ENCODE measurements around the gene KPNA1.

KPNA1 gene

GRCh38 chr3:122553171-122553570, 38.4 kb upstream of the KPNA1 start:
- no peak overlapping the region for H3K27ac ChIP-seq (ENCODE audit: low read depth, low read length)
- no peaks in the 10 kb centered on the region for H3K9me3 ChIP-seq (ENCODE audit: control insufficient read depth in 1 of 2, low read length in 2 of 2)
- H3K27me3 ChIP-seq (ENCODE audit: control insufficient read depth in 1 of 2, insufficient read depth in 2 of 2, low read length in 2 of 2) = no peaks in the 10 kb centered on the region
- H3K9ac ChIP-seq (ENCODE audit: low read depth in 1 of 2, low read length in 2 of 2) = no peak overlapping the region
- H3K4me3 ChIP-seq (ENCODE audit: low read depth in 1 of 2, low read length in 2 of 2) = no peak overlapping the region
- peaks cover 50 to 84% of the 10 kb centered on the region in 2 donors for H3K36me3 ChIP-seq (ENCODE audit: control insufficient read depth in 1 of 2, insufficient read depth in 2 of 2, low read length in 2 of 2)
- no peaks in the 10 kb centered on the region for H3K4me1 ChIP-seq (ENCODE audit: control insufficient read depth in 1 of 2, insufficient read depth in 2 of 2, low read length in 2 of 2)

- Histone ChIP-seq H3K4me3 (ENCODE audit: low read depth in 1 of 2, low read length in 2 of 2) (no peak overlapping the region), H3K36me3 (ENCODE audit: control insufficient read depth in 1 of 2, insufficient read depth in 2 of 2, low read length in 2 of 2) (peaks cover 36 to 83% of the 10 kb centered on the region in 2 donors), H3K9me3 (ENCODE audit: control insufficient read depth in 1 of 2, low read length in 2 of 2) (no peaks in the 10 kb centered on the region), H3K27me3 (ENCODE audit: control insufficient read depth in 1 of 2, insufficient read depth in 2 of 2, low read length in 2 of 2) (no peaks in the 10 kb centered on the region), H3K9ac (ENCODE audit: low read depth in 1 of 2, low read length in 2 of 2) (no peak overlapping the region), H3K4me1 (ENCODE audit: control insufficient read depth in 1 of 2, insufficient read depth in 2 of 2, low read length in 2 of 2) (no peaks in the 10 kb centered on the region), H3K27ac (ENCODE audit: low read depth, low read length) (no peak overlapping the region)
Measured at GRCh38 chr3:122548619-122549018, 33.9 kb upstream of the KPNA1 start.

- H3K36me3 ChIP-seq (ENCODE audit: control insufficient read depth in 1 of 2, insufficient read depth in 2 of 2, low read length in 2 of 2) = peaks cover 31 to 79% of the 10 kb centered on the region in 2 donors
- H3K27ac ChIP-seq (ENCODE audit: low read depth, low read length) = no peak overlapping the region
- H3K4me1 ChIP-seq (ENCODE audit: control insufficient read depth in 1 of 2, insufficient read depth in 2 of 2, low read length in 2 of 2) = no peaks in the 10 kb centered on the region
- no peaks in the 10 kb centered on the region for H3K9me3 ChIP-seq (ENCODE audit: control insufficient read depth in 1 of 2, low read length in 2 of 2)
- H3K9ac ChIP-seq (ENCODE audit: low read depth in 1 of 2, low read length in 2 of 2) = no peak overlapping the region
- H3K4me3 ChIP-seq (ENCODE audit: low read depth in 1 of 2, low read length in 2 of 2) = no peak overlapping the region
- H3K27me3 ChIP-seq (ENCODE audit: control insufficient read depth in 1 of 2, insufficient read depth in 2 of 2, low read length in 2 of 2) = no peaks in the 10 kb centered on the region
Measured at GRCh38 chr3:122548076-122548475, 33.3 kb upstream of the KPNA1 start.

- Histone ChIP-seq H3K9me3 (ENCODE audit: control insufficient read depth in 1 of 2, low read length in 2 of 2) (no peaks in the 10 kb centered on the region), H3K36me3 (ENCODE audit: control insufficient read depth in 1 of 2, insufficient read depth in 2 of 2, low read length in 2 of 2) (peaks cover 22 to 66% of the 10 kb centered on the region in 2 donors)
Measured at GRCh38 chr3:122546151-122546550, 31.4 kb upstream of the KPNA1 start.

GRCh38 chr3:122538956-122539490, 24.3 kb upstream of the KPNA1 start:
- no peaks in the 10 kb centered on the region for H3K27me3 ChIP-seq (ENCODE audit: control insufficient read depth in 1 of 2, insufficient read depth in 2 of 2, low read length in 2 of 2)
- no peaks in the 10 kb centered on the region for H3K9me3 ChIP-seq (ENCODE audit: control insufficient read depth in 1 of 2, low read length in 2 of 2)
- H3K4me3 ChIP-seq (ENCODE audit: low read depth in 1 of 2, low read length in 2 of 2) = no peak overlapping the region
- H3K4me1 ChIP-seq (ENCODE audit: control insufficient read depth in 1 of 2, insufficient read depth in 2 of 2, low read length in 2 of 2) = no peaks in the 10 kb centered on the region
- H3K9ac ChIP-seq (ENCODE audit: low read depth in 1 of 2, low read length in 2 of 2) = no peak overlapping the region
- H3K27ac ChIP-seq (ENCODE audit: low read depth, low read length) = no peak overlapping the region
- peaks cover 28 to 58% of the 10 kb centered on the region in 2 donors for H3K36me3 ChIP-seq (ENCODE audit: control insufficient read depth in 1 of 2, insufficient read depth in 2 of 2, low read length in 2 of 2)

More at GRCh38 chr3:122546151-122546550, 31.4 kb upstream of the KPNA1 start:
- Histone ChIP-seq H3K27ac (ENCODE audit: low read depth, low read length) (no peak overlapping the region), H3K9ac (ENCODE audit: low read depth in 1 of 2, low read length in 2 of 2) (no peak overlapping the region), H3K4me1 (ENCODE audit: control insufficient read depth in 1 of 2, insufficient read depth in 2 of 2, low read length in 2 of 2) (no peaks in the 10 kb centered on the region), H3K27me3 (ENCODE audit: control insufficient read depth in 1 of 2, insufficient read depth in 2 of 2, low read length in 2 of 2) (no peaks in the 10 kb centered on the region), H3K4me3 (ENCODE audit: low read depth in 1 of 2, low read length in 2 of 2) (no peak overlapping the region)

- peaks cover 49 to 77% of the 10 kb centered on the region in 2 donors for H3K36me3 ChIP-seq (ENCODE audit: control insufficient read depth in 1 of 2, insufficient read depth in 2 of 2, low read length in 2 of 2)
- H3K9ac ChIP-seq (ENCODE audit: low read depth in 1 of 2, low read length in 2 of 2) = no peak overlapping the region
- H3K9me3 ChIP-seq (ENCODE audit: control insufficient read depth in 1 of 2, low read length in 2 of 2) = no peaks in the 10 kb centered on the region
- no peaks in the 10 kb centered on the region for H3K27me3 ChIP-seq (ENCODE audit: control insufficient read depth in 1 of 2, insufficient read depth in 2 of 2, low read length in 2 of 2)
- H3K4me3 ChIP-seq (ENCODE audit: low read depth in 1 of 2, low read length in 2 of 2) = no peak overlapping the region
- no peak overlapping the region for H3K27ac ChIP-seq (ENCODE audit: low read depth, low read length)
- no peaks in the 10 kb centered on the region for H3K4me1 ChIP-seq (ENCODE audit: control insufficient read depth in 1 of 2, insufficient read depth in 2 of 2, low read length in 2 of 2)
Measured at GRCh38 chr3:122536632-122537001, 21.9 kb upstream of the KPNA1 start.

- H3K27ac ChIP-seq (ENCODE audit: low read depth, low read length) = no peak overlapping the region
- H3K9ac ChIP-seq (ENCODE audit: low read depth in 1 of 2, low read length in 2 of 2) = no peak overlapping the region
- H3K4me3 ChIP-seq (ENCODE audit: low read depth in 1 of 2, low read length in 2 of 2) = no peak overlapping the region
- H3K36me3 ChIP-seq (ENCODE audit: control insufficient read depth in 1 of 2, insufficient read depth in 2 of 2, low read length in 2 of 2) = peaks cover 47 to 75% of the 10 kb centered on the region in 2 donors
- H3K4me1 ChIP-seq (ENCODE audit: control insufficient read depth in 1 of 2, insufficient read depth in 2 of 2, low read length in 2 of 2) = no peaks in the 10 kb centered on the region
- no peaks in the 10 kb centered on the region for H3K9me3 ChIP-seq (ENCODE audit: control insufficient read depth in 1 of 2, low read length in 2 of 2)
- no peaks in the 10 kb centered on the region for H3K27me3 ChIP-seq (ENCODE audit: control insufficient read depth in 1 of 2, insufficient read depth in 2 of 2, low read length in 2 of 2)
Measured at GRCh38 chr3:122535964-122536631, 21.4 kb upstream of the KPNA1 start.

- Histone ChIP-seq H3K27ac (ENCODE audit: low read depth, low read length) (no peak overlapping the region), H3K27me3 (ENCODE audit: control insufficient read depth in 1 of 2, insufficient read depth in 2 of 2, low read length in 2 of 2) (no peaks in the 10 kb centered on the region), H3K36me3 (ENCODE audit: control insufficient read depth in 1 of 2, insufficient read depth in 2 of 2, low read length in 2 of 2) (peaks cover 53 to 60% of the 10 kb centered on the region in 2 donors), H3K4me1 (ENCODE audit: control insufficient read depth in 1 of 2, insufficient read depth in 2 of 2, low read length in 2 of 2) (no peaks in the 10 kb centered on the region), H3K4me3 (ENCODE audit: low read depth in 1 of 2, low read length in 2 of 2) (no peak overlapping the region), H3K9ac (ENCODE audit: low read depth in 1 of 2, low read length in 2 of 2) (no peak overlapping the region), H3K9me3 (ENCODE audit: control insufficient read depth in 1 of 2, low read length in 2 of 2) (no peaks in the 10 kb centered on the region)
Measured at GRCh38 chr3:122533931-122534334, 19.2 kb upstream of the KPNA1 start.

- no peak overlapping the region for H3K4me3 ChIP-seq (ENCODE audit: low read depth in 1 of 2, low read length in 2 of 2)
- no peaks in the 10 kb centered on the region for H3K4me1 ChIP-seq (ENCODE audit: control insufficient read depth in 1 of 2, insufficient read depth in 2 of 2, low read length in 2 of 2)
- H3K9ac ChIP-seq (ENCODE audit: low read depth in 1 of 2, low read length in 2 of 2) = no peak overlapping the region
- H3K27me3 ChIP-seq (ENCODE audit: control insufficient read depth in 1 of 2, insufficient read depth in 2 of 2, low read length in 2 of 2) = no peaks in the 10 kb centered on the region
- H3K27ac ChIP-seq (ENCODE audit: low read depth, low read length) = no peak overlapping the region
- peaks cover 54 to 58% of the 10 kb centered on the region in 2 donors for H3K36me3 ChIP-seq (ENCODE audit: control insufficient read depth in 1 of 2, insufficient read depth in 2 of 2, low read length in 2 of 2)
- H3K9me3 ChIP-seq (ENCODE audit: control insufficient read depth in 1 of 2, low read length in 2 of 2) = no peaks in the 10 kb centered on the region
Measured at GRCh38 chr3:122533480-122533879, 18.7 kb upstream of the KPNA1 start.

- Histone ChIP-seq H3K4me3 (ENCODE audit: low read depth in 1 of 2, low read length in 2 of 2) (no peak overlapping the region), H3K4me1 (ENCODE audit: control insufficient read depth in 1 of 2, insufficient read depth in 2 of 2, low read length in 2 of 2) (no peaks in the 10 kb centered on the region), H3K27me3 (ENCODE audit: control insufficient read depth in 1 of 2, insufficient read depth in 2 of 2, low read length in 2 of 2) (no peaks in the 10 kb centered on the region), H3K9ac (ENCODE audit: low read depth in 1 of 2, low read length in 2 of 2) (no peak overlapping the region), H3K9me3 (ENCODE audit: control insufficient read depth in 1 of 2, low read length in 2 of 2) (no peaks in the 10 kb centered on the region), H3K36me3 (ENCODE audit: control insufficient read depth in 1 of 2, insufficient read depth in 2 of 2, low read length in 2 of 2) (peaks cover 41 to 50% of the 10 kb centered on the region in 2 donors), H3K27ac (ENCODE audit: low read depth, low read length) (no peak overlapping the region)
Measured at GRCh38 chr3:122530164-122530563, 15.4 kb upstream of the KPNA1 start.

Measured in duodenal mucosa (tissue), 2 donors.